SK-N-SH (cell line): ENCODE data around the gene ELP4.

Experiments
- FOXM1 ChIP-seq: IDR thresholded peaks from 2 replicates; pipeline ENCODE4 v1.4.0; 2012; ENCODE audit warnings: low read depth, mild to moderate bottlenecking
- POLR2AphosphoS5 ChIP-seq: IDR thresholded peaks from 2 replicates; pipeline ENCODE4 v1.6.1; 2012; ENCODE audit warnings: low read depth, low read length
- RXRA ChIP-seq: IDR thresholded peaks from 2 replicates; pipeline ENCODE4 v1.4.0; 2012; ENCODE audit warnings: low read depth, mild to moderate bottlenecking, borderline replicate concordance
- TCF12 ChIP-seq: IDR thresholded peaks from 2 replicates; pipeline ENCODE4 v1.4.0; 2012
- TF ChIP-seq, protein P1 (sequence below): IDR thresholded peaks from 2 replicates; pipeline ENCODE4 v1.6.1; 2012; ENCODE audit warnings: mild to moderate bottlenecking, low read depth, low read length, moderate library complexity
- TF ChIP-seq, protein P2 (sequence below): fragments of 200-600 bp; sonication (generic); IDR thresholded peaks from 2 replicates; pipeline ENCODE4 v1.6.1; 2017; ENCODE audit warnings: antibody characterized with exemption, mild to moderate bottlenecking, moderate library complexity
- TF ChIP-seq, protein P3 (sequence below): IDR thresholded peaks from 2 replicates; pipeline ENCODE4 v1.4.0; 2012; ENCODE audit warnings: low read depth
- TF ChIP-seq, protein P4 (sequence below): fragments of 150-350 bp; IDR thresholded peaks from 2 replicates; pipeline ENCODE4 v1.6.1; 2017; ENCODE audit warnings: antibody characterized with exemption, low read length, low read depth, borderline replicate concordance
- TF ChIP-seq, protein P5 (sequence below): IDR thresholded peaks from 2 replicates; pipeline ENCODE4 v1.4.0; 2012; ENCODE audit warnings: low read depth, borderline replicate concordance

DNA sequence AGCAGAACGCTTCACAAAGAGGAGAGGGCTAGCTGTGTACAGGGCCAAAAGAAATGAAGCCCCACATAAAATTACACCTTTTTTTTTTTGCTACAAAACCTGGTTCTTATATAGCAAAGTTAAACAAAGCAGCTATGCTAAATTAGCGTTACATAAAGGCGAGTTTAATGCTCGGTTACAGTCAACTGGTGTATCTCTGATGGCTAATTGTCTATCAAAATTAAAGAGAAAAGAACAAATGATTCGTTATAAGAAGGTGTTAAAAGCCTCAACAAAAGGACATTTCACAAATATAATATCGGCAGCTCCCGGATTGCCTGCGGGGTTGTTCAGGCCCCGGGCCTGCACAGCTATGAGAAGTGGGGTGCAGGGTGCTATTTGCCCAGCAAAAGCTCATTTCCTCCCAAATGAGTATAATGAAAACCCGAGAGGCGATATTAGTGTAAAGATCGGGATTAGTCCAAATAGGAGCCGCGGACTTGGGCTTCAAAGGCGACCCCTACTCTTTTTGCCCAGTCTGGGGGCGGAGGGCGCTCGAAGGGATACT lies 314.8 kb downstream of the ELP4 start:
- TF ChIP-seq, protein P1, sequence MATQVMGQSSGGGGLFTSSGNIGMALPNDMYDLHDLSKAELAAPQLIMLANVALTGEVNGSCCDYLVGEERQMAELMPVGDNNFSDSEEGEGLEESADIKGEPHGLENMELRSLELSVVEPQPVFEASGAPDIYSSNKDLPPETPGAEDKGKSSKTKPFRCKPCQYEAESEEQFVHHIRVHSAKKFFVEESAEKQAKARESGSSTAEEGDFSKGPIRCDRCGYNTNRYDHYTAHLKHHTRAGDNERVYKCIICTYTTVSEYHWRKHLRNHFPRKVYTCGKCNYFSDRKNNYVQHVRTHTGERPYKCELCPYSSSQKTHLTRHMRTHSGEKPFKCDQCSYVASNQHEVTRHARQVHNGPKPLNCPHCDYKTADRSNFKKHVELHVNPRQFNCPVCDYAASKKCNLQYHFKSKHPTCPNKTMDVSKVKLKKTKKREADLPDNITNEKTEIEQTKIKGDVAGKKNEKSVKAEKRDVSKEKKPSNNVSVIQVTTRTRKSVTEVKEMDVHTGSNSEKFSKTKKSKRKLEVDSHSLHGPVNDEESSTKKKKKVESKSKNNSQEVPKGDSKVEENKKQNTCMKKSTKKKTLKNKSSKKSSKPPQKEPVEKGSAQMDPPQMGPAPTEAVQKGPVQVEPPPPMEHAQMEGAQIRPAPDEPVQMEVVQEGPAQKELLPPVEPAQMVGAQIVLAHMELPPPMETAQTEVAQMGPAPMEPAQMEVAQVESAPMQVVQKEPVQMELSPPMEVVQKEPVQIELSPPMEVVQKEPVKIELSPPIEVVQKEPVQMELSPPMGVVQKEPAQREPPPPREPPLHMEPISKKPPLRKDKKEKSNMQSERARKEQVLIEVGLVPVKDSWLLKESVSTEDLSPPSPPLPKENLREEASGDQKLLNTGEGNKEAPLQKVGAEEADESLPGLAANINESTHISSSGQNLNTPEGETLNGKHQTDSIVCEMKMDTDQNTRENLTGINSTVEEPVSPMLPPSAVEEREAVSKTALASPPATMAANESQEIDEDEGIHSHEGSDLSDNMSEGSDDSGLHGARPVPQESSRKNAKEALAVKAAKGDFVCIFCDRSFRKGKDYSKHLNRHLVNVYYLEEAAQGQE: no peak
- TF ChIP-seq, protein P2, sequence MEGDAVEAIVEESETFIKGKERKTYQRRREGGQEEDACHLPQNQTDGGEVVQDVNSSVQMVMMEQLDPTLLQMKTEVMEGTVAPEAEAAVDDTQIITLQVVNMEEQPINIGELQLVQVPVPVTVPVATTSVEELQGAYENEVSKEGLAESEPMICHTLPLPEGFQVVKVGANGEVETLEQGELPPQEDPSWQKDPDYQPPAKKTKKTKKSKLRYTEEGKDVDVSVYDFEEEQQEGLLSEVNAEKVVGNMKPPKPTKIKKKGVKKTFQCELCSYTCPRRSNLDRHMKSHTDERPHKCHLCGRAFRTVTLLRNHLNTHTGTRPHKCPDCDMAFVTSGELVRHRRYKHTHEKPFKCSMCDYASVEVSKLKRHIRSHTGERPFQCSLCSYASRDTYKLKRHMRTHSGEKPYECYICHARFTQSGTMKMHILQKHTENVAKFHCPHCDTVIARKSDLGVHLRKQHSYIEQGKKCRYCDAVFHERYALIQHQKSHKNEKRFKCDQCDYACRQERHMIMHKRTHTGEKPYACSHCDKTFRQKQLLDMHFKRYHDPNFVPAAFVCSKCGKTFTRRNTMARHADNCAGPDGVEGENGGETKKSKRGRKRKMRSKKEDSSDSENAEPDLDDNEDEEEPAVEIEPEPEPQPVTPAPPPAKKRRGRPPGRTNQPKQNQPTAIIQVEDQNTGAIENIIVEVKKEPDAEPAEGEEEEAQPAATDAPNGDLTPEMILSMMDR: no peak
- no peak for TF ChIP-seq FOXM1
- TF ChIP-seq, protein P3, sequence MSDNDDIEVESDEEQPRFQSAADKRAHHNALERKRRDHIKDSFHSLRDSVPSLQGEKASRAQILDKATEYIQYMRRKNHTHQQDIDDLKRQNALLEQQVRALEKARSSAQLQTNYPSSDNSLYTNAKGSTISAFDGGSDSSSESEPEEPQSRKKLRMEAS: no peak
- TF ChIP-seq TCF12: no peak
- TF ChIP-seq, protein P4, sequence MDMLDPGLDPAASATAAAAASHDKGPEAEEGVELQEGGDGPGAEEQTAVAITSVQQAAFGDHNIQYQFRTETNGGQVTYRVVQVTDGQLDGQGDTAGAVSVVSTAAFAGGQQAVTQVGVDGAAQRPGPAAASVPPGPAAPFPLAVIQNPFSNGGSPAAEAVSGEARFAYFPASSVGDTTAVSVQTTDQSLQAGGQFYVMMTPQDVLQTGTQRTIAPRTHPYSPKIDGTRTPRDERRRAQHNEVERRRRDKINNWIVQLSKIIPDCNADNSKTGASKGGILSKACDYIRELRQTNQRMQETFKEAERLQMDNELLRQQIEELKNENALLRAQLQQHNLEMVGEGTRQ: no peak
- TF ChIP-seq RXRA: no peak
- no peak for TF ChIP-seq POLR2AphosphoS5
- TF ChIP-seq, protein P5, sequence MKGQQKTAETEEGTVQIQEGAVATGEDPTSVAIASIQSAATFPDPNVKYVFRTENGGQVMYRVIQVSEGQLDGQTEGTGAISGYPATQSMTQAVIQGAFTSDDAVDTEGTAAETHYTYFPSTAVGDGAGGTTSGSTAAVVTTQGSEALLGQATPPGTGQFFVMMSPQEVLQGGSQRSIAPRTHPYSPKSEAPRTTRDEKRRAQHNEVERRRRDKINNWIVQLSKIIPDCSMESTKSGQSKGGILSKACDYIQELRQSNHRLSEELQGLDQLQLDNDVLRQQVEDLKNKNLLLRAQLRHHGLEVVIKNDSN: no peak
